Neural progenitor cell (in vitro differentiated cells): ENCODE data around the gene HIBADH. TPM values are rescaled to one million over a fixed set of nuclear protein-coding genes. Genes with fewer than 3 reads are reported as not detected.

ENCODE experiments used
- DNase-seq: peaks from one replicate; pipeline ENCODE4 v3.0.0-alpha.2; 2016; ENCODE audit warnings: low spot score
- H2AFZ ChIP-seq: fragments of 200-600 bp; sonication (generic); replicated peaks from 2 replicates; pipeline ENCODE4 v1.6.1; 2016; ENCODE audit warnings: antibody characterized with exemption
- H3F3A ChIP-seq: fragments of 200-600 bp; sonication (generic); 2 replicates; pipeline ENCODE4 v1.6.1; 2016; ENCODE audit warnings: antibody characterized with exemption, low read depth
- H3K27ac ChIP-seq: fragments of 200-600 bp; sonication (generic); 2 replicates; pipeline ENCODE4 v1.5.1; 2016; ENCODE audit warnings: mild to moderate bottlenecking
- H3K27me3 ChIP-seq: fragments of 200-600 bp; sonication (generic); 2 replicates; pipeline ENCODE4 v1.6.1; 2016; ENCODE audit warnings: mild to moderate bottlenecking, moderate library complexity
- H3K36me3 ChIP-seq: fragments of 200-600 bp; sonication (generic); 2 replicates; pipeline ENCODE4 v1.5.1; 2016
- H3K4me1 ChIP-seq: fragments of 200-600 bp; sonication (generic); 2 replicates; pipeline ENCODE4 v1.6.1; 2016; ENCODE audit warnings: mixed run types
- H3K4me2 ChIP-seq: fragments of 200-600 bp; sonication (generic); 2 replicates; pipeline ENCODE4 v1.6.1; 2016
- H3K4me3 ChIP-seq: fragments of 200-600 bp; sonication (generic); 2 replicates; pipeline ENCODE4 v1.5.1; 2016
- H3K79me2 ChIP-seq: fragments of 200-600 bp; sonication (generic); 2 replicates; pipeline ENCODE4 v1.6.1; 2016; ENCODE audit warnings: low read depth
- H3K9ac ChIP-seq: fragments of 200-600 bp; sonication (generic); 2 replicates; pipeline ENCODE4 v1.6.1; 2016
- H3K9me3 ChIP-seq: fragments of 200-600 bp; sonication (generic); 2 replicates; pipeline ENCODE4 v1.5.1; 2016; ENCODE audit warnings: low read depth
- H4K20me1 ChIP-seq: fragments of 200-600 bp; sonication (generic); 2 replicates; pipeline ENCODE4 v1.6.1; 2016; ENCODE audit warnings: low read depth
- H3K27ac Mint-ChIP-seq: 3 replicates; pipeline ENCODE4 v1.8.0; 2021; ENCODE audit warnings: mixed read lengths
- H3K27me3 Mint-ChIP-seq: 2 replicates; pipeline ENCODE4 v1.8.0; 2022; ENCODE audit warnings: low read depth, mild to moderate bottlenecking, inconsistent platforms, moderate library complexity, mixed read lengths; ENCODE audit not compliant: insufficient read depth
- H3K36me3 Mint-ChIP-seq: 3 replicates; pipeline ENCODE4 v1.8.0; 2021; ENCODE audit warnings: mixed read lengths
- H3K4me1 Mint-ChIP-seq: 3 replicates; pipeline ENCODE4 v1.8.0; 2021; ENCODE audit warnings: mixed read lengths
- H3K4me3 Mint-ChIP-seq: 3 replicates; pipeline ENCODE4 v1.8.0; 2021; ENCODE audit warnings: mild to moderate bottlenecking, moderate library complexity, mixed read lengths
- H3K9me3 Mint-ChIP-seq: 3 replicates; pipeline ENCODE4 v1.8.0; 2020; ENCODE audit warnings: mixed read lengths
- EZH2 ChIP-seq: fragments of 200-600 bp; sonication (generic); IDR thresholded peaks from 2 replicates; pipeline ENCODE4 v1.6.1; 2017; ENCODE audit warnings: antibody characterized with exemption, mild to moderate bottlenecking, moderate library complexity
- EZH2phosphoT487 ChIP-seq: fragments of 200-600 bp; sonication (generic); IDR thresholded peaks from 2 replicates; pipeline ENCODE4 v1.6.1; 2017; ENCODE audit warnings: antibody characterized with exemption
- total RNA-seq: library from RNA; depleted of rRNA; stranded (reverse); fragments of >200 nt; gene quantifications from 2 replicates; pipeline ENCODE4 v1.2.3, GENCODE V29; 2015; ENCODE audit warnings: low replicate concordance
- TF ChIP-seq, protein P1 (sequence below): fragments of 200-600 bp; sonication (generic); IDR thresholded peaks from 2 replicates; pipeline ENCODE4 v1.5.1; 2017; ENCODE audit warnings: antibody characterized with exemption, mild to moderate bottlenecking

HIBADH gene
- total RNA-seq, 1 donor from 2014 or later = 88.6 TPM

DNA sequence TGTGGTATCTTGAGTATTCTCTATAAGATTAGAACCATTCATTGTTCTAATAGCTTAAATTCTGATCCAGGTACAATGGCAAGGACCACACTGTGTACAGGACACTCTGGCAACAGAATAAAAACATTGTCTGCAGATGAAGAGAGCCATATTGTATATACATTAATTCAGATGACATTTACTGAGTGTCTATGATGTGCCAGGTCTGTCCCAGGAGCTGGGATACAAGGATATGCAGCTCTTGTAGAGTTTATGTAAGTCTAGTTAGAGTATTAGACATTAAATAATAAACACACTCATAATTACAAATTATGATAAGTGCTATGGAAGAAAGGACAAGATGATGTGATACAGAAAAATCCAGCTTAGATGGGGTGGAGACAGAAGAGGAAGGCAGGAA, 184.1 kb downstream of the HIBADH start:
- H3K36me3 Mint-ChIP-seq = no peaks in the 10 kb centered on the region
- no peak for TF ChIP-seq EZH2
- TF ChIP-seq, protein P1, sequence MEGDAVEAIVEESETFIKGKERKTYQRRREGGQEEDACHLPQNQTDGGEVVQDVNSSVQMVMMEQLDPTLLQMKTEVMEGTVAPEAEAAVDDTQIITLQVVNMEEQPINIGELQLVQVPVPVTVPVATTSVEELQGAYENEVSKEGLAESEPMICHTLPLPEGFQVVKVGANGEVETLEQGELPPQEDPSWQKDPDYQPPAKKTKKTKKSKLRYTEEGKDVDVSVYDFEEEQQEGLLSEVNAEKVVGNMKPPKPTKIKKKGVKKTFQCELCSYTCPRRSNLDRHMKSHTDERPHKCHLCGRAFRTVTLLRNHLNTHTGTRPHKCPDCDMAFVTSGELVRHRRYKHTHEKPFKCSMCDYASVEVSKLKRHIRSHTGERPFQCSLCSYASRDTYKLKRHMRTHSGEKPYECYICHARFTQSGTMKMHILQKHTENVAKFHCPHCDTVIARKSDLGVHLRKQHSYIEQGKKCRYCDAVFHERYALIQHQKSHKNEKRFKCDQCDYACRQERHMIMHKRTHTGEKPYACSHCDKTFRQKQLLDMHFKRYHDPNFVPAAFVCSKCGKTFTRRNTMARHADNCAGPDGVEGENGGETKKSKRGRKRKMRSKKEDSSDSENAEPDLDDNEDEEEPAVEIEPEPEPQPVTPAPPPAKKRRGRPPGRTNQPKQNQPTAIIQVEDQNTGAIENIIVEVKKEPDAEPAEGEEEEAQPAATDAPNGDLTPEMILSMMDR = no peak
- H3K9me3 Mint-ChIP-seq = no peaks in the 10 kb centered on the region

DNA sequence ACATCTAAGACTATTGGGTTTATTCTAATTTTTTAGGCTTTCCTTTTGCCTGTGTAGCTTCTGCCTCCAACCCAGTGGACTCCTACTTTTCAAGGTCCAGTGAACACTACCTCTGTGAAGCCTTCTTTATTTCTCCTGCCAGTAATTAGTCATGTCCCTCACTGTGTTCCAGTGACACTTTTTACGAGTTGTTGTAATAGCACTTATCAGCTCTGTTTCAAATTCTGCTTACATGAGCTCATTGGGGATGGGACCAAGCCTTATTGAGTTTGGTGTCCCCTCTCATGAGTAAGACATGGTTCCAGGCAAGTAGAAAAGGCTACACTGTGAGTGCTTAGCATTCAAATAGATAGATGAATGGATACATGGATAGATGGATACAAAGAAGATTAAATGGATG, 184.6 kb downstream of the HIBADH start:
- Histone ChIP-seq H3K4me2 (no peak overlapping the region), H3K9me3 (no peaks in the 10 kb centered on the region), H4K20me1 (no peaks in the 10 kb centered on the region), H3K36me3 (no peaks in the 10 kb centered on the region), H3K4me3 (no peak overlapping the region), H3K4me1 (no peaks in the 10 kb centered on the region), H3K27ac (no peak overlapping the region), H2AFZ (no peak overlapping the region), H3F3A (no peaks in the 10 kb centered on the region), H3K79me2 (no peaks in the 10 kb centered on the region), H3K9ac (no peak overlapping the region), H3K27me3 (no peaks in the 10 kb centered on the region)
- no peak overlapping the region for H3K27ac Mint-ChIP-seq
- H3K36me3 Mint-ChIP-seq = no peaks in the 10 kb centered on the region
- TF ChIP-seq EZH2phosphoT487 = no peak
- TF ChIP-seq, protein P1 = no peak
- no peak for TF ChIP-seq EZH2
- peaks cover 6% of the 10 kb centered on the region for H3K27me3 Mint-ChIP-seq
- DNase-seq = no peak
- H3K4me3 Mint-ChIP-seq = no peak overlapping the region
- H3K9me3 Mint-ChIP-seq = no peaks in the 10 kb centered on the region
- no peaks in the 10 kb centered on the region for H3K4me1 Mint-ChIP-seq

More for the DNA sequence above, 184.1 kb downstream of the HIBADH start:
- H3K4me3 ChIP-seq = no peak overlapping the region
- DNase-seq = no peak
- H3K4me1 ChIP-seq = no peaks in the 10 kb centered on the region
- H3K79me2 ChIP-seq = no peaks in the 10 kb centered on the region
- H3K4me2 ChIP-seq = no peak overlapping the region
- no peak overlapping the region for H3K4me3 Mint-ChIP-seq
- no peak overlapping the region for H2AFZ ChIP-seq
- H4K20me1 ChIP-seq = no peaks in the 10 kb centered on the region
- H3F3A ChIP-seq = no peaks in the 10 kb centered on the region
- no peaks in the 10 kb centered on the region for H3K36me3 ChIP-seq
- no peaks in the 10 kb centered on the region for H3K27me3 ChIP-seq
- no peaks in the 10 kb centered on the region for H3K9me3 ChIP-seq
- no peak overlapping the region for H3K27ac Mint-ChIP-seq
- peaks cover 6% of the 10 kb centered on the region for H3K27me3 Mint-ChIP-seq
- no peak overlapping the region for H3K9ac ChIP-seq
- H3K4me1 Mint-ChIP-seq = no peaks in the 10 kb centered on the region
- no peak overlapping the region for H3K27ac ChIP-seq

DNA sequence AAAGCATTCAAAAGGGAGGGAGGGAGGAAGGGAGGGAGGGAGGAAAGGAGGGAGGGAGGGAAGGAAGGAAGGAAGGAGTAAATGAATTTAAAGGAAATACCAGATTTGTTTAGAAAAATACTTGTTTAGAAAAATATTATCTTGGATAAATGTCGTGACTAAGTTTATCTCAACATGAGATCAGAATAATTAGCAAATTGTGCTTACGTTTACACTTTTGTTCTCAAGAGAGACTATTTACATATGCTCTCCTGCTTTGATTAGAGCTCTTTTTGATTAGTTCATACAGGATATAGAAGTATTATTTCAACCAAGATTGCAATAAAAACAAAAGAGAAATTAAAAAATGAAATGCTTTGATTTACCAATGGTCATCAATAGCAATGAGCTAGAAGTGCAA, 186.2 kb downstream of the HIBADH start:
- Mint-ChIP-seq H3K4me3 (no peak overlapping the region), H3K27ac (no peak overlapping the region), H3K27me3 (peaks cover 6% of the 10 kb centered on the region), H3K4me1 (no peaks in the 10 kb centered on the region), H3K9me3 (no peaks in the 10 kb centered on the region), H3K36me3 (no peaks in the 10 kb centered on the region)
- Histone ChIP-seq H3K9ac (no peak overlapping the region), H3K27me3 (no peaks in the 10 kb centered on the region), H3K4me2 (no peak overlapping the region), H3K4me1 (no peaks in the 10 kb centered on the region), H3K4me3 (no peak overlapping the region), H4K20me1 (no peaks in the 10 kb centered on the region), H3K36me3 (no peaks in the 10 kb centered on the region), H3K79me2 (no peaks in the 10 kb centered on the region), H3K27ac (no peak overlapping the region), H3K9me3 (no peaks in the 10 kb centered on the region), H3F3A (no peaks in the 10 kb centered on the region), H2AFZ (no peak overlapping the region)
- TF ChIP-seq, protein P1 = no peak
- TF ChIP-seq EZH2phosphoT487 (no peak), EZH2 (no peak)
- no peak for DNase-seq

Other genes starting within 250 kb of the HIBADH start
- 66.8 and 80.0 TPM in 2 replicates for gene TAX1BP1, start 77.3 kb upstream of the HIBADH start, total RNA-seq